H9 (cell line): Measurements from ENCODE around the gene TMEM271. TPM values are rescaled to one million over a fixed set of nuclear protein-coding genes. Genes with fewer than 3 reads are reported as not detected.

Experiments
- DNase-seq: peaks from one replicate; pipeline ENCODE4 v3.0.0-alpha.2; 2017
- H2AFZ ChIP-seq: one replicate; pipeline ENCODE4 v1.6.1; 2013; ENCODE audit warnings: mild to moderate bottlenecking, low read length, control low read depth, moderate library complexity
- H2AK5ac ChIP-seq: 2 replicates; pipeline ENCODE4 v1.6.1; 2013; ENCODE audit warnings: low read length, control low read depth, mixed read lengths; ENCODE audit not compliant: insufficient read length
- H2BK120ac ChIP-seq: one replicate; pipeline ENCODE4 v1.6.1; 2013; ENCODE audit warnings: low read depth, mild to moderate bottlenecking, low read length, control low read depth, inconsistent platforms; ENCODE audit not compliant: poor library complexity, severe bottlenecking
- H2BK12ac ChIP-seq: 2 replicates; pipeline ENCODE4 v1.6.1; 2013; ENCODE audit warnings: low read length, control low read depth, mixed read lengths, low read depth; ENCODE audit not compliant: insufficient read length
- H2BK15ac ChIP-seq: 2 replicates; pipeline ENCODE4 v1.6.1; 2013; ENCODE audit warnings: low read depth, low read length, control low read depth
- H2BK20ac ChIP-seq: one replicate; pipeline ENCODE4 v1.6.1; 2013; ENCODE audit warnings: low read depth, mild to moderate bottlenecking, low read length, control low read depth, inconsistent platforms; ENCODE audit not compliant: poor library complexity, severe bottlenecking
- H2BK5ac ChIP-seq: 2 replicates; pipeline ENCODE4 v1.6.1; 2013; ENCODE audit warnings: low read length, control low read depth, mixed read lengths; ENCODE audit not compliant: insufficient read length
- H3K14ac ChIP-seq: 2 replicates; pipeline ENCODE4 v1.6.1; 2013; ENCODE audit warnings: low read length, control low read depth; ENCODE audit not compliant: insufficient read depth
- H3K18ac ChIP-seq: 2 replicates; pipeline ENCODE4 v1.6.1; 2013; ENCODE audit warnings: low read depth, mild to moderate bottlenecking, mixed read lengths, low read length, control low read depth; ENCODE audit not compliant: insufficient read length
- H3K23ac ChIP-seq: 2 replicates; pipeline ENCODE4 v1.6.1; 2013; ENCODE audit warnings: low read length, control low read depth, mixed read lengths, low read depth; ENCODE audit not compliant: insufficient read length
- H3K23me2 ChIP-seq: 2 replicates; pipeline ENCODE4 v1.6.1; 2013; ENCODE audit warnings: low read depth, mild to moderate bottlenecking, mixed read lengths, low read length, control low read depth; ENCODE audit not compliant: insufficient read length, poor library complexity, severe bottlenecking
- H3K27ac ChIP-seq: 2 replicates; pipeline ENCODE4 v1.5.1; 2013; ENCODE audit warnings: low read length, control low read depth, mixed read lengths, low read depth; ENCODE audit not compliant: insufficient read length
- H3K27me3 ChIP-seq: 2 replicates; pipeline ENCODE4 v1.6.1; 2013; ENCODE audit warnings: low read length, control low read depth, inconsistent platforms; ENCODE audit not compliant: insufficient read depth
- H3K4ac ChIP-seq: 2 replicates; pipeline ENCODE4 v1.6.1; 2013; ENCODE audit warnings: low read depth, mild to moderate bottlenecking, control low read depth, inconsistent platforms, low read length, moderate library complexity
- H3K4me1 ChIP-seq: 2 replicates; pipeline ENCODE4 v1.6.1; 2013; ENCODE audit warnings: low read length, control low read depth, inconsistent platforms; ENCODE audit not compliant: insufficient read depth
- H3K4me2 ChIP-seq: 2 replicates; pipeline ENCODE4 v1.6.1; 2013; ENCODE audit warnings: low read length, control low read depth, mixed read lengths; ENCODE audit not compliant: insufficient read length, insufficient read depth
- H3K56ac ChIP-seq: 2 replicates; pipeline ENCODE4 v1.6.1; 2013; ENCODE audit warnings: low read depth, mild to moderate bottlenecking, mixed read lengths, low read length, control low read depth; ENCODE audit not compliant: insufficient read length
- H3K79me1 ChIP-seq: 2 replicates; pipeline ENCODE4 v1.6.1; 2013; ENCODE audit warnings: low read depth, mild to moderate bottlenecking, moderate library complexity, low read length, control low read depth, inconsistent platforms; ENCODE audit not compliant: insufficient read depth, poor library complexity, severe bottlenecking
- H3K79me2 ChIP-seq: 2 replicates; pipeline ENCODE4 v1.6.1; 2013; ENCODE audit warnings: low read length, control low read depth, inconsistent platforms; ENCODE audit not compliant: insufficient read depth
- H3K9ac ChIP-seq: 2 replicates; pipeline ENCODE4 v1.6.1; 2013; ENCODE audit warnings: low read length, control low read depth, mixed read lengths; ENCODE audit not compliant: insufficient read length; ENCODE audit errors: extremely low read depth
- H3K9me3 ChIP-seq: one replicate; pipeline ENCODE4 v1.6.1; 2013; ENCODE audit warnings: low read depth, low read length, inconsistent platforms; ENCODE audit not compliant: control insufficient read depth
- H3T11ph ChIP-seq: one replicate; pipeline ENCODE4 v1.6.1; 2013; ENCODE audit warnings: mild to moderate bottlenecking, low read length, control low read depth, inconsistent platforms
- H4K20me1 ChIP-seq: one replicate; pipeline ENCODE4 v1.6.1; 2013; ENCODE audit not compliant: control insufficient read depth, insufficient read length, insufficient read depth
- H4K5ac ChIP-seq: 2 replicates; pipeline ENCODE4 v1.6.1; 2013; ENCODE audit warnings: low read depth, mild to moderate bottlenecking, mixed read lengths, low read length, control low read depth; ENCODE audit not compliant: insufficient read length
- H4K8ac ChIP-seq: replicated peaks from 2 replicates; pipeline ENCODE4 v1.6.1; 2013; ENCODE audit warnings: low read length, control low read depth, mixed read lengths, low read depth; ENCODE audit not compliant: insufficient read length
- H4K91ac ChIP-seq: 2 replicates; pipeline ENCODE4 v1.6.1; 2013; ENCODE audit warnings: low read depth, mild to moderate bottlenecking, moderate library complexity, mixed read lengths, low read length, control low read depth; ENCODE audit not compliant: insufficient read length
- H3K27ac Mint-ChIP-seq, 3 experiments: 2 replicates in 2 of 3; 3 replicates in 1 of 3; pipeline ENCODE4 v1.8.0; 2020 to 2021; ENCODE audit warnings: mixed read lengths in 3 of 3, mild to moderate bottlenecking in 1 of 3, moderate library complexity in 1 of 3
- H3K27me3 Mint-ChIP-seq: 2 replicates; pipeline ENCODE4 v1.8.0; 2021; ENCODE audit warnings: low read depth, mild to moderate bottlenecking, moderate library complexity, mixed read lengths
- H3K36me3 Mint-ChIP-seq, 3 experiments: 2 replicates in 2 of 3; 3 replicates in 1 of 3; pipeline ENCODE4 v1.8.0; 2020 to 2021; ENCODE audit warnings: low read depth in 3 of 3, mixed read lengths in 3 of 3; ENCODE audit not compliant: insufficient read depth in 1 of 3
- H3K4me1 Mint-ChIP-seq, 2 experiments: 2 replicates each; pipeline ENCODE4 v1.8.0; 2020; ENCODE audit warnings: mixed read lengths in 2 of 2
- H3K4me3 Mint-ChIP-seq, 2 experiments: 2 replicates in 1 of 2; 3 replicates in 1 of 2; pipeline ENCODE4 v1.8.0; 2020 to 2021; ENCODE audit warnings: mild to moderate bottlenecking in 2 of 2, mixed read lengths in 2 of 2, moderate library complexity in 1 of 2
- H3K9me3 Mint-ChIP-seq, 2 experiments: 2 replicates in 1 of 2; 3 replicates in 1 of 2; pipeline ENCODE4 v1.8.0; 2020; ENCODE audit warnings: mild to moderate bottlenecking in 2 of 2, mixed read lengths in 2 of 2, moderate library complexity in 1 of 2
- WGBS: extraction: QIAGEN DNeasy Blood & Tissue Kit; methylation state at CpG from one replicate; pipeline ENCODE4 v1.1.7; 2013; ENCODE audit warnings: missing lambda C conversion rate, low lambda C conversion rate, mixed read lengths; ENCODE audit not compliant: insufficient read length; ENCODE audit errors: extremely low coverage; 5-methylcytosine and 5-hydroxymethylcytosine counted together
- total RNA-seq: library from RNA; stranded (reverse); gene quantifications from 2 replicates; pipeline ENCODE4 v1.2.1, GENCODE V29; 2021
- TF ChIP-seq, protein P1 (sequence below): fragments of 200-600 bp; sonication (generic); conservative IDR thresholded peaks from 3 replicates; pipeline ENCODE4 v1.8.0; 2021; ENCODE audit warnings: antibody characterized with exemption, mild to moderate bottlenecking

TMEM271 gene
- total RNA-seq, 1 experiment from 2014 or later: 0.09 TPM

- Histone ChIP-seq H3K4me2 (no peak overlapping the region), H3K79me2 (no peaks in the 10 kb centered on the region; the same call in 1 of the 2 replicates), H3K23ac (no peak overlapping the region), H2AFZ (no peak overlapping the region), H3K14ac (no peak overlapping the region), H3K56ac (no peak overlapping the region), H4K5ac (no peak overlapping the region), H2AK5ac (no peak overlapping the region), H4K20me1 (no peaks in the 10 kb centered on the region), H2BK12ac (no peak overlapping the region), H3K4me1 (no peaks in the 10 kb centered on the region), H4K8ac (no peak overlapping the region), H2BK5ac (no peak overlapping the region), H2BK15ac (no peak overlapping the region), H3K9me3 (no peaks in the 10 kb centered on the region), H3K9ac (no peak overlapping the region), H2BK120ac (no peak overlapping the region), H3K18ac (no peak overlapping the region), H3K27me3 (no peaks in the 10 kb centered on the region; the same call in 1 of the 2 replicates), H3K4ac (no peak overlapping the region), H2BK20ac (no peak overlapping the region), H3K23me2 (no peaks in the 10 kb centered on the region), H3K27ac (no peak overlapping the region), H4K91ac (no peak overlapping the region), H3T11ph (no peak overlapping the region), H3K79me1 (no peaks in the 10 kb centered on the region)
- Mint-ChIP-seq H3K27me3 (peaks cover 62% of the 10 kb centered on the region), H3K9me3 (peaks cover 5% of the 10 kb centered on the region in 2 experiments; a peak in 3 of 5 replicates), H3K36me3 (no peaks in the 10 kb centered on the region), H3K4me3 (no peak overlapping the region), H3K27ac (no peak overlapping the region), H3K4me1 (peaks cover 0 to 4% of the 10 kb centered on the region in 2 experiments; a peak in 1 of 4 replicates)
- TF ChIP-seq, protein P1, sequence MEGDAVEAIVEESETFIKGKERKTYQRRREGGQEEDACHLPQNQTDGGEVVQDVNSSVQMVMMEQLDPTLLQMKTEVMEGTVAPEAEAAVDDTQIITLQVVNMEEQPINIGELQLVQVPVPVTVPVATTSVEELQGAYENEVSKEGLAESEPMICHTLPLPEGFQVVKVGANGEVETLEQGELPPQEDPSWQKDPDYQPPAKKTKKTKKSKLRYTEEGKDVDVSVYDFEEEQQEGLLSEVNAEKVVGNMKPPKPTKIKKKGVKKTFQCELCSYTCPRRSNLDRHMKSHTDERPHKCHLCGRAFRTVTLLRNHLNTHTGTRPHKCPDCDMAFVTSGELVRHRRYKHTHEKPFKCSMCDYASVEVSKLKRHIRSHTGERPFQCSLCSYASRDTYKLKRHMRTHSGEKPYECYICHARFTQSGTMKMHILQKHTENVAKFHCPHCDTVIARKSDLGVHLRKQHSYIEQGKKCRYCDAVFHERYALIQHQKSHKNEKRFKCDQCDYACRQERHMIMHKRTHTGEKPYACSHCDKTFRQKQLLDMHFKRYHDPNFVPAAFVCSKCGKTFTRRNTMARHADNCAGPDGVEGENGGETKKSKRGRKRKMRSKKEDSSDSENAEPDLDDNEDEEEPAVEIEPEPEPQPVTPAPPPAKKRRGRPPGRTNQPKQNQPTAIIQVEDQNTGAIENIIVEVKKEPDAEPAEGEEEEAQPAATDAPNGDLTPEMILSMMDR: no peak
- WGBS: no CpG with 5 or more reads among the region's 9 CpGs
- no peak for DNase-seq
Observed at GRCh38 chr4:613126-613525, 37.0 kb upstream of the TMEM271 start.
